WTC11 (cell line): ENCODE measurements around the gene ZFHX3.

Experiments
- CBFB ChIP-seq: sonication (generic); formaldehyde crosslinking; IDR thresholded peaks from 2 replicates; pipeline ENCODE4 v1.8.1; 2022; ENCODE audit warnings: mild to moderate bottlenecking, low read depth, missing genetic modification reagents
- CTCF ChIP-seq: fragments of 200-600 bp; IDR thresholded peaks from 2 replicates; pipeline ENCODE4 v1.8.0; 2022; ENCODE audit warnings: antibody characterized with exemption
- E2F4 ChIP-seq: sonication (generic); formaldehyde crosslinking; IDR thresholded peaks from 2 replicates; pipeline ENCODE4 v1.8.1; 2022; ENCODE audit warnings: low read depth, mild to moderate bottlenecking, moderate library complexity, missing genetic modification reagents, borderline replicate concordance
- ESRRA ChIP-seq: sonication (generic); formaldehyde crosslinking; IDR thresholded peaks from 2 replicates; pipeline ENCODE4 v1.8.1; 2022; ENCODE audit warnings: mild to moderate bottlenecking, missing genetic modification reagents, borderline replicate concordance
- JUN ChIP-seq: sonication (generic); formaldehyde crosslinking; IDR thresholded peaks from 2 replicates; pipeline ENCODE4 v1.8.0; 2023; ENCODE audit warnings: mild to moderate bottlenecking, missing genetic modification reagents
- MLX ChIP-seq: sonication (generic); formaldehyde crosslinking; IDR thresholded peaks from 2 replicates; pipeline ENCODE4 v1.8.1; 2023; ENCODE audit warnings: mild to moderate bottlenecking, missing genetic modification reagents, moderate library complexity
- SMAD3 ChIP-seq: sonication (generic); formaldehyde crosslinking; IDR thresholded peaks from 2 replicates; pipeline ENCODE4 v1.8.0; 2022; ENCODE audit warnings: missing genetic modification reagents, mild to moderate bottlenecking, borderline replicate concordance
- SOX15 ChIP-seq: fragments of 250-450 bp; sonication (Bioruptor Pico); IDR thresholded peaks from 2 replicates; pipeline ENCODE4 v1.9.0; 2021; ENCODE audit warnings: mild to moderate bottlenecking
- SP1 ChIP-seq: sonication (generic); formaldehyde crosslinking; conservative IDR thresholded peaks from 2 replicates; pipeline ENCODE4 v1.8.1; 2022; ENCODE audit warnings: missing genetic modification reagents
- ZBTB21 ChIP-seq: sonication (generic); formaldehyde crosslinking; IDR thresholded peaks from 2 replicates; pipeline ENCODE4 v1.8.1; 2023; ENCODE audit warnings: mild to moderate bottlenecking, missing genetic modification reagents, borderline replicate concordance
- TF ChIP-seq, protein P1 (sequence below): sonication (generic); formaldehyde crosslinking; IDR thresholded peaks from 2 replicates; pipeline ENCODE4 v1.8.1; 2023; ENCODE audit warnings: mild to moderate bottlenecking, missing genetic modification reagents, borderline replicate concordance
- TF ChIP-seq, protein P2 (sequence below): sonication (generic); formaldehyde crosslinking; IDR thresholded peaks from 2 replicates; pipeline ENCODE4 v1.8.0; 2022; ENCODE audit warnings: mild to moderate bottlenecking, missing genetic modification reagents
- TF ChIP-seq, protein P3 (sequence below): sonication (generic); formaldehyde crosslinking; IDR thresholded peaks from 2 replicates; pipeline ENCODE4 v1.8.1; 2022; ENCODE audit warnings: low read depth, missing genetic modification reagents, borderline replicate concordance

- TF ChIP-seq SMAD3 (CRISPR knock-in tag) (no peak), E2F4 (no peak), ZBTB21 (CRISPR knock-in tag) (no peak), CTCF (no peak), SP1 (CRISPR knock-in tag) (no peak), JUN (CRISPR knock-in tag) (no peak), SOX15 (CRISPR knock-in tag) (no peak), MLX (CRISPR knock-in tag) (no peak), ESRRA (no peak), CBFB (no peak)
- TF ChIP-seq, protein P1, sequence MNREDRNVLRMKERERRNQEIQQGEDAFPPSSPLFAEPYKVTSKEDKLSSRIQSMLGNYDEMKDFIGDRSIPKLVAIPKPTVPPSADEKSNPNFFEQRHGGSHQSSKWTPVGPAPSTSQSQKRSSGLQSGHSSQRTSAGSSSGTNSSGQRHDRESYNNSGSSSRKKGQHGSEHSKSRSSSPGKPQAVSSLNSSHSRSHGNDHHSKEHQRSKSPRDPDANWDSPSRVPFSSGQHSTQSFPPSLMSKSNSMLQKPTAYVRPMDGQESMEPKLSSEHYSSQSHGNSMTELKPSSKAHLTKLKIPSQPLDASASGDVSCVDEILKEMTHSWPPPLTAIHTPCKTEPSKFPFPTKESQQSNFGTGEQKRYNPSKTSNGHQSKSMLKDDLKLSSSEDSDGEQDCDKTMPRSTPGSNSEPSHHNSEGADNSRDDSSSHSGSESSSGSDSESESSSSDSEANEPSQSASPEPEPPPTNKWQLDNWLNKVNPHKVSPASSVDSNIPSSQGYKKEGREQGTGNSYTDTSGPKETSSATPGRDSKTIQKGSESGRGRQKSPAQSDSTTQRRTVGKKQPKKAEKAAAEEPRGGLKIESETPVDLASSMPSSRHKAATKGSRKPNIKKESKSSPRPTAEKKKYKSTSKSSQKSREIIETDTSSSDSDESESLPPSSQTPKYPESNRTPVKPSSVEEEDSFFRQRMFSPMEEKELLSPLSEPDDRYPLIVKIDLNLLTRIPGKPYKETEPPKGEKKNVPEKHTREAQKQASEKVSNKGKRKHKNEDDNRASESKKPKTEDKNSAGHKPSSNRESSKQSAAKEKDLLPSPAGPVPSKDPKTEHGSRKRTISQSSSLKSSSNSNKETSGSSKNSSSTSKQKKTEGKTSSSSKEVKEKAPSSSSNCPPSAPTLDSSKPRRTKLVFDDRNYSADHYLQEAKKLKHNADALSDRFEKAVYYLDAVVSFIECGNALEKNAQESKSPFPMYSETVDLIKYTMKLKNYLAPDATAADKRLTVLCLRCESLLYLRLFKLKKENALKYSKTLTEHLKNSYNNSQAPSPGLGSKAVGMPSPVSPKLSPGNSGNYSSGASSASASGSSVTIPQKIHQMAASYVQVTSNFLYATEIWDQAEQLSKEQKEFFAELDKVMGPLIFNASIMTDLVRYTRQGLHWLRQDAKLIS (CRISPR knock-in tag) = no peak
- TF ChIP-seq, protein P2, sequence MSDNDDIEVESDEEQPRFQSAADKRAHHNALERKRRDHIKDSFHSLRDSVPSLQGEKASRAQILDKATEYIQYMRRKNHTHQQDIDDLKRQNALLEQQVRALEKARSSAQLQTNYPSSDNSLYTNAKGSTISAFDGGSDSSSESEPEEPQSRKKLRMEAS (CRISPR knock-in tag) = no peak
- TF ChIP-seq, protein P3, sequence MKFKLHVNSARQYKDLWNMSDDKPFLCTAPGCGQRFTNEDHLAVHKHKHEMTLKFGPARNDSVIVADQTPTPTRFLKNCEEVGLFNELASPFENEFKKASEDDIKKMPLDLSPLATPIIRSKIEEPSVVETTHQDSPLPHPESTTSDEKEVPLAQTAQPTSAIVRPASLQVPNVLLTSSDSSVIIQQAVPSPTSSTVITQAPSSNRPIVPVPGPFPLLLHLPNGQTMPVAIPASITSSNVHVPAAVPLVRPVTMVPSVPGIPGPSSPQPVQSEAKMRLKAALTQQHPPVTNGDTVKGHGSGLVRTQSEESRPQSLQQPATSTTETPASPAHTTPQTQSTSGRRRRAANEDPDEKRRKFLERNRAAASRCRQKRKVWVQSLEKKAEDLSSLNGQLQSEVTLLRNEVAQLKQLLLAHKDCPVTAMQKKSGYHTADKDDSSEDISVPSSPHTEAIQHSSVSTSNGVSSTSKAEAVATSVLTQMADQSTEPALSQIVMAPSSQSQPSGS (CRISPR knock-in tag) = no peak
These were observed 10.6 kb downstream of the ZFHX3 start for GRCh38 chr16:73037331-73037745.
